Loucy (cell line): ENCODE results near the gene STMND1.

ENCODE experiments used
- H2AFZ ChIP-seq: fragments of 200-600 bp; sonication (generic); 2 replicates; pipeline ENCODE4 v1.6.0; 2016; ENCODE audit warnings: antibody characterized with exemption, mild to moderate bottlenecking, low read length, moderate library complexity
- H3F3A ChIP-seq: fragments of 200-600 bp; 2 replicates; pipeline ENCODE4 v1.6.0; 2016; ENCODE audit warnings: antibody characterized with exemption, low read depth, mild to moderate bottlenecking
- H3K27me3 ChIP-seq: fragments of 200-600 bp; sonication (generic); 2 replicates; pipeline ENCODE4 v1.6.1; 2014; ENCODE audit warnings: low read length, mild to moderate bottlenecking; ENCODE audit not compliant: insufficient read depth, poor library complexity, severe bottlenecking
- H3K36me3 ChIP-seq: fragments of 200-600 bp; sonication (generic); 2 replicates; pipeline ENCODE4 v1.6.1; 2016; ENCODE audit warnings: low read length; ENCODE audit not compliant: insufficient read depth
- H3K4me1 ChIP-seq: fragments of 200-600 bp; sonication (generic); 2 replicates; pipeline ENCODE4 v1.5.1; 2014; ENCODE audit warnings: low read length, mild to moderate bottlenecking; ENCODE audit not compliant: insufficient read depth, poor library complexity, severe bottlenecking
- H3K4me2 ChIP-seq: fragments of 200-600 bp; sonication (generic); 2 replicates; pipeline ENCODE4 v1.6.0; 2014; ENCODE audit warnings: antibody characterized with exemption, low read length, low read depth, mild to moderate bottlenecking; ENCODE audit not compliant: poor library complexity, severe bottlenecking
- H3K4me3 ChIP-seq: fragments of 200-600 bp; sonication (generic); 2 replicates; pipeline ENCODE4 v1.5.1; 2014; ENCODE audit warnings: low read length, mild to moderate bottlenecking, mixed read lengths; ENCODE audit not compliant: poor library complexity, severe bottlenecking
- H3K79me2 ChIP-seq: fragments of 200-600 bp; sonication (generic); 2 replicates; pipeline ENCODE4 v1.6.1; 2014; ENCODE audit warnings: low read length; ENCODE audit not compliant: insufficient read depth
- H3K9ac ChIP-seq: fragments of 200-600 bp; sonication (generic); 2 replicates; pipeline ENCODE4 v1.6.0; 2014; ENCODE audit warnings: mild to moderate bottlenecking, low read depth, low read length, moderate library complexity; ENCODE audit not compliant: poor library complexity, severe bottlenecking
- H3K9me2 ChIP-seq: fragments of 200-600 bp; sonication (generic); replicated peaks from 2 replicates; pipeline ENCODE4 v1.6.1; 2016; ENCODE audit warnings: low read depth, low read length, mixed read lengths
- H3K9me3 ChIP-seq: fragments of 200-600 bp; sonication (generic); 2 replicates; pipeline ENCODE4 v1.6.1; 2014; ENCODE audit warnings: mild to moderate bottlenecking, antibody characterized with exemption, low read length, low read depth; ENCODE audit not compliant: insufficient read depth
- H4K20me1 ChIP-seq: fragments of 200-600 bp; sonication (generic); 2 replicates; pipeline ENCODE4 v1.6.0; 2014; ENCODE audit warnings: antibody characterized with exemption, low read length, mild to moderate bottlenecking; ENCODE audit not compliant: insufficient read depth, poor library complexity, severe bottlenecking
- CTCF ChIP-seq: fragments of 200-600 bp; sonication (generic); conservative IDR thresholded peaks from 2 replicates; pipeline ENCODE4 v1.5.1; 2014; ENCODE audit warnings: mild to moderate bottlenecking, antibody characterized with exemption, low read length
- EZH2phosphoT487 ChIP-seq: fragments of 200-600 bp; IDR thresholded peaks from 2 replicates; pipeline ENCODE4 v1.6.1; 2018; ENCODE audit warnings: antibody characterized with exemption, mild to moderate bottlenecking, moderate library complexity, borderline replicate concordance

STMND1 gene

GRCh38 chr6:17101422-17102257 is at the start of gene STMND1:
Gene STMND1, plus strand, starts transcription at chr6:17102050. Its CDS starts 208 bp downstream, at chr6:17102258.
- Histone ChIP-seq H3K9ac (no peak within 1 kb of the TSS), H3K36me3 (no peaks in the 10 kb centered on the region), H3K4me2 (no peak within 1 kb of the TSS), H3K9me2 (no peaks in the 10 kb centered on the region), H3K27me3 (no peaks in the 10 kb centered on the region), H3F3A (no peaks in the 10 kb centered on the region), H3K9me3 (no peaks in the 10 kb centered on the region), H4K20me1 (no peaks in the 10 kb centered on the region), H3K4me1 (no peaks in the 10 kb centered on the region), H3K4me3 (no peak within 1 kb of the TSS), H3K79me2 (no peaks in the 10 kb centered on the region), H2AFZ (no peak within 1 kb of the TSS)
- TF ChIP-seq CTCF (no peak), EZH2phosphoT487 (no peak)

GRCh38 chr6:17054647-17055046 is 47.2 kb upstream of the STMND1 start:
- H2AFZ ChIP-seq = no peak overlapping the region
- H3K9me2 ChIP-seq = no peaks in the 10 kb centered on the region
- no peaks in the 10 kb centered on the region for H3F3A ChIP-seq
- H4K20me1 ChIP-seq = no peaks in the 10 kb centered on the region
- no peaks in the 10 kb centered on the region for H3K4me1 ChIP-seq
- no peaks in the 10 kb centered on the region for H3K9me3 ChIP-seq
- no peak overlapping the region for H3K4me2 ChIP-seq
- no peaks in the 10 kb centered on the region for H3K27me3 ChIP-seq
- H3K9ac ChIP-seq = no peak overlapping the region
- no peaks in the 10 kb centered on the region for H3K36me3 ChIP-seq
- TF ChIP-seq EZH2phosphoT487 (no peak), CTCF (no peak)
- no peak overlapping the region for H3K4me3 ChIP-seq
- no peaks in the 10 kb centered on the region for H3K79me2 ChIP-seq

GRCh38 chr6:17057322-17057721 is 44.5 kb upstream of the STMND1 start:
- H3K4me3 ChIP-seq = no peak overlapping the region
- H3K36me3 ChIP-seq = no peaks in the 10 kb centered on the region
- no peak overlapping the region for H3K4me2 ChIP-seq
- H3K79me2 ChIP-seq = no peaks in the 10 kb centered on the region
- H4K20me1 ChIP-seq = no peaks in the 10 kb centered on the region
- H2AFZ ChIP-seq = no peak overlapping the region
- H3K9me3 ChIP-seq = no peaks in the 10 kb centered on the region
- H3K9ac ChIP-seq = no peak overlapping the region
- H3K9me2 ChIP-seq = no peaks in the 10 kb centered on the region
- H3F3A ChIP-seq = no peaks in the 10 kb centered on the region
- H3K27me3 ChIP-seq = no peaks in the 10 kb centered on the region
- no peak for TF ChIP-seq CTCF
- TF ChIP-seq EZH2phosphoT487 = no peak
- no peaks in the 10 kb centered on the region for H3K4me1 ChIP-seq
